Chondrocyte (in vitro differentiated cells): ENCODE measurements around the gene RANBP6. TPM values are rescaled to one million over a fixed set of nuclear protein-coding genes. Genes with fewer than 3 reads are reported as not detected.

ENCODE experiments used
- DNase-seq: peaks from one replicate; pipeline ENCODE4 v3.0.0; 2021; ENCODE audit warnings: mixed read lengths, low spot score
- H3K27ac Mint-ChIP-seq: one replicate; pipeline ENCODE4 v1.8.0; 2021; ENCODE audit warnings: mild to moderate bottlenecking, moderate library complexity, mixed read lengths; ENCODE audit not compliant: unreplicated experiment
- H3K27me3 Mint-ChIP-seq: 2 replicates; pipeline ENCODE4 v1.8.0; 2021; ENCODE audit warnings: low read depth, mixed read lengths
- H3K36me3 Mint-ChIP-seq: 2 replicates; pipeline ENCODE4 v1.8.0; 2021; ENCODE audit warnings: low read depth, mixed read lengths
- H3K4me1 Mint-ChIP-seq: 2 replicates; pipeline ENCODE4 v1.8.0; 2021; ENCODE audit warnings: low read depth, mild to moderate bottlenecking, mixed read lengths
- H3K4me3 Mint-ChIP-seq: one replicate; pipeline ENCODE4 v1.8.0; 2021; ENCODE audit warnings: mild to moderate bottlenecking, moderate library complexity, mixed read lengths; ENCODE audit not compliant: unreplicated experiment
- H3K9me3 Mint-ChIP-seq: 2 replicates; pipeline ENCODE4 v1.8.0; 2021; ENCODE audit warnings: low read depth, mixed read lengths
- CTCF ChIP-seq: fragments of 200-600 bp; sonication (generic); IDR thresholded peaks from 2 replicates; pipeline ENCODE4 v1.5.0; 2021; ENCODE audit warnings: antibody characterized with exemption, mild to moderate bottlenecking, moderate library complexity
- total RNA-seq: library from RNA; stranded (reverse); gene quantifications from 3 replicates; pipeline ENCODE4 v1.2.1, GENCODE V29; 2021

The RANBP6 gene
- total RNA-seq, 1 donor from 2014 or later = 16.4 TPM

GRCh38 chr9:6045364-6045763, 29.9 kb upstream of the RANBP6 start:
- Mint-ChIP-seq H3K4me1 (no peaks in the 10 kb centered on the region), H3K27ac (no peak overlapping the region), H3K27me3 (peaks cover 49% of the 10 kb centered on the region), H3K9me3 (no peaks in the 10 kb centered on the region), H3K4me3 (no peak overlapping the region), H3K36me3 (no peaks in the 10 kb centered on the region)
- TF ChIP-seq CTCF = no peak
- DNase-seq = no peak

GRCh38 chr9:6040077-6040476, 24.7 kb upstream of the RANBP6 start:
- no peaks in the 10 kb centered on the region for H3K4me1 Mint-ChIP-seq
- H3K36me3 Mint-ChIP-seq = no peaks in the 10 kb centered on the region
- no peak overlapping the region for H3K4me3 Mint-ChIP-seq
- H3K27me3 Mint-ChIP-seq = peaks cover 39% of the 10 kb centered on the region
- no peak for DNase-seq
- no peak for TF ChIP-seq CTCF
- peaks cover 3% of the 10 kb centered on the region for H3K9me3 Mint-ChIP-seq
- H3K27ac Mint-ChIP-seq = no peak overlapping the region

GRCh38 chr9:6036391-6036790, 21.0 kb upstream of the RANBP6 start:
- H3K4me1 Mint-ChIP-seq = no peaks in the 10 kb centered on the region
- H3K9me3 Mint-ChIP-seq = peaks cover 3% of the 10 kb centered on the region
- no peak for DNase-seq
- H3K27ac Mint-ChIP-seq = no peak overlapping the region
- H3K4me3 Mint-ChIP-seq = no peak overlapping the region
- no peak for TF ChIP-seq CTCF
- H3K36me3 Mint-ChIP-seq = no peaks in the 10 kb centered on the region
- H3K27me3 Mint-ChIP-seq = peaks cover 31% of the 10 kb centered on the region

GRCh38 chr9:6034954-6035353, 19.5 kb upstream of the RANBP6 start:
- TF ChIP-seq CTCF = no peak
- Mint-ChIP-seq H3K4me1 (no peaks in the 10 kb centered on the region), H3K4me3 (no peak overlapping the region), H3K9me3 (peaks cover 3% of the 10 kb centered on the region), H3K36me3 (no peaks in the 10 kb centered on the region), H3K27ac (no peak overlapping the region), H3K27me3 (peaks cover 31% of the 10 kb centered on the region)
- no peak for DNase-seq

- DNase-seq = no peak
- H3K9me3 Mint-ChIP-seq = no peaks in the 10 kb centered on the region
- no peaks in the 10 kb centered on the region for H3K4me1 Mint-ChIP-seq
- no peaks in the 10 kb centered on the region for H3K36me3 Mint-ChIP-seq
- peaks cover 30% of the 10 kb centered on the region for H3K27me3 Mint-ChIP-seq
- TF ChIP-seq CTCF = no peak
- H3K27ac Mint-ChIP-seq = no peak overlapping the region
- no peak overlapping the region for H3K4me3 Mint-ChIP-seq
These were observed 14.3 kb upstream of the RANBP6 start for GRCh38 chr9:6029604-6030274.
